HG03175 (cell line): ENCODE measurements around the gene TEC.
"Not testable (repeated sequence)": the region's sequence is repeated elsewhere in the genome, so short reads cannot be mapped to it uniquely, and the experiment has no call there.

Experiments
- ATAC-seq: cut with Tn5 transposase; IDR thresholded peaks from one replicate; pipeline ENCODE4 v1.9.1; 2021; ENCODE audit warnings: mild to moderate bottlenecking, moderate library complexity; ENCODE audit not compliant: unreplicated experiment

The TEC gene

GRCh38 chr4:48243887-48244286 is 25.8 kb downstream of the TEC start:
- no peak for ATAC-seq

GRCh38 chr4:48243429-48243828 is 26.2 kb downstream of the TEC start:
- no peak for ATAC-seq

GRCh38 chr4:48242511-48243195 is 27.0 kb downstream of the TEC start:
- no peak for ATAC-seq

GRCh38 chr4:48241731-48242130 is 27.9 kb downstream of the TEC start:
- ATAC-seq: no peak

GRCh38 chr4:48237996-48238645 is 31.5 kb downstream of the TEC start:
- ATAC-seq: no peak

GRCh38 chr4:48235050-48235449 is 34.6 kb downstream of the TEC start:
- no peak for ATAC-seq

- no peak for ATAC-seq
Measured at GRCh38 chr4:48234575-48234974, 35.1 kb downstream of the TEC start.

GRCh38 chr4:48228949-48229348 is 40.7 kb downstream of the TEC start:
- ATAC-seq: no peak

GRCh38 chr4:48227662-48228061 is 42.0 kb downstream of the TEC start:
- ATAC-seq: no peak

- no peak for ATAC-seq
Measured at GRCh38 chr4:48226199-48226598, 43.4 kb downstream of the TEC start.

- no peak for ATAC-seq
Measured at GRCh38 chr4:48225368-48226141, 44.1 kb downstream of the TEC start.

GRCh38 chr4:48224606-48225005 is 45.0 kb downstream of the TEC start:
- no peak for ATAC-seq

GRCh38 chr4:48223633-48224295 is 45.9 kb downstream of the TEC start:
- ATAC-seq: no peak

- ATAC-seq: no peak
Measured at GRCh38 chr4:48222491-48222890, 47.1 kb downstream of the TEC start.

- ATAC-seq: not testable (repeated sequence)
Measured at GRCh38 chr4:48219430-48219829, 50.2 kb downstream of the TEC start.

- no peak for ATAC-seq
Measured at GRCh38 chr4:48216563-48216962, 53.1 kb downstream of the TEC start.

- ATAC-seq: no peak
Measured at GRCh38 chr4:48215977-48216376, 53.7 kb downstream of the TEC start.

GRCh38 chr4:48212165-48212564 is 57.5 kb downstream of the TEC start:
- ATAC-seq: peak; percentile 85

GRCh38 chr4:48210966-48211328 is 58.7 kb downstream of the TEC start:
- no peak for ATAC-seq

- no peak for ATAC-seq
Measured at GRCh38 chr4:48205626-48206025, 64.0 kb downstream of the TEC start.

- no peak for ATAC-seq
Measured at GRCh38 chr4:48205107-48205506, 64.5 kb downstream of the TEC start.

- ATAC-seq: peak; percentile 51
Measured at GRCh38 chr4:48203819-48204218, 65.8 kb downstream of the TEC start.
